ENCODE results near the gene DDOST.

DNA sequence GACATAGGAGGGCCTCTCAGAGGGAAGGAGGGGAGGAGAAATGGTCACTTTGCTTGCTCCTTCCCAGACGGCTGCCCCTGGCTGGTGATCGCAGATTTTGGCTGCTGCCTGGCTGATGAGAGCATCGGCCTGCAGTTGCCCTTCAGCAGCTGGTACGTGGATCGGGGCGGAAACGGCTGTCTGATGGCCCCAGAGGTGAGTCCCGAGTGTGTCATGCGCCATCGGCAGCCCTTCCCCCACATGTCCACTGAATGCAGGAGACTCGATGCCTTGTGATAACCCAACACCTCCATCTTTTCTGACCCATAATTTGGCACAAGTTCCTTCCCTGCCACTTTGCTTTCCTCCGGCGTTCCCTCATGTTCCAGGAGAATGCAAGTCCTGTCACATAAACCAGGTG lies 12.7 kb downstream of the DDOST start:
- TF ChIP-seq, protein P1, sequence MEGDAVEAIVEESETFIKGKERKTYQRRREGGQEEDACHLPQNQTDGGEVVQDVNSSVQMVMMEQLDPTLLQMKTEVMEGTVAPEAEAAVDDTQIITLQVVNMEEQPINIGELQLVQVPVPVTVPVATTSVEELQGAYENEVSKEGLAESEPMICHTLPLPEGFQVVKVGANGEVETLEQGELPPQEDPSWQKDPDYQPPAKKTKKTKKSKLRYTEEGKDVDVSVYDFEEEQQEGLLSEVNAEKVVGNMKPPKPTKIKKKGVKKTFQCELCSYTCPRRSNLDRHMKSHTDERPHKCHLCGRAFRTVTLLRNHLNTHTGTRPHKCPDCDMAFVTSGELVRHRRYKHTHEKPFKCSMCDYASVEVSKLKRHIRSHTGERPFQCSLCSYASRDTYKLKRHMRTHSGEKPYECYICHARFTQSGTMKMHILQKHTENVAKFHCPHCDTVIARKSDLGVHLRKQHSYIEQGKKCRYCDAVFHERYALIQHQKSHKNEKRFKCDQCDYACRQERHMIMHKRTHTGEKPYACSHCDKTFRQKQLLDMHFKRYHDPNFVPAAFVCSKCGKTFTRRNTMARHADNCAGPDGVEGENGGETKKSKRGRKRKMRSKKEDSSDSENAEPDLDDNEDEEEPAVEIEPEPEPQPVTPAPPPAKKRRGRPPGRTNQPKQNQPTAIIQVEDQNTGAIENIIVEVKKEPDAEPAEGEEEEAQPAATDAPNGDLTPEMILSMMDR (conservative IDR thresholded peaks at IDR 0.05; ENCODE audit: low read depth, low read length) = no peak
- no peak for TF ChIP-seq EZH2 (IDR thresholded peaks at IDR 0.05; ENCODE audit: borderline replicate concordance, low read depth, low read length, poor library complexity, severe bottlenecking)
